Breast epithelium (tissue), 4 donors: ENCODE results near the gene MYO9B. TPM values are rescaled to one million over a fixed set of nuclear protein-coding genes. Genes with fewer than 3 reads are reported as not detected.

Source experiments
- DNase-seq, 2 donors: peaks; one replicate each; pipeline ENCODE4 v3.0.0-alpha.2; 2019; ENCODE audit warnings: low spot score in 2 of 2
- H3K27ac ChIP-seq, 2 donors: fragments of 200-600 bp; sonication (generic) in 1 of 2; one replicate each; pipeline ENCODE4 v1.5.1; 2016 to 2019; ENCODE audit warnings: mild to moderate bottlenecking in 1 of 2
- H3K27me3 ChIP-seq, 2 donors: fragments of 200-600 bp; sonication (generic) in 1 of 2; one replicate each; pipeline versions ENCODE4 v1.5.1 to v1.6.0; 2017 to 2019; ENCODE audit warnings: control low read depth in 1 of 2, mild to moderate bottlenecking in 1 of 2
- H3K36me3 ChIP-seq: fragments of 200-600 bp; one replicate; pipeline ENCODE4 v1.5.1; 2019
- H3K4me1 ChIP-seq, 2 donors: fragments of 200-600 bp; sonication (generic); one replicate each; pipeline ENCODE4 v1.5.1; 2016 to 2019; ENCODE audit warnings: control low read depth in 1 of 2
- H3K4me3 ChIP-seq, 3 donors: fragments of 200-600 bp; sonication (generic); 1 replicate in 2 of 3; 2 replicates in 1 of 3; pipeline ENCODE4 v1.5.1; 2016 to 2019; ENCODE audit warnings: mild to moderate bottlenecking in 3 of 3, moderate library complexity in 2 of 3
- H3K9me3 ChIP-seq, 2 donors: fragments of 200-600 bp; sonication (generic) in 1 of 2; one replicate each; pipeline ENCODE4 v1.5.1; 2016 to 2019; ENCODE audit warnings: control low read depth in 1 of 2
- CTCF ChIP-seq, 3 donors: fragments of 450-650 bp; IDR thresholded peaks; one replicate each; pipeline ENCODE4 v1.5.1; 2016 to 2017; ENCODE audit warnings: antibody characterized with exemption in 3 of 3, mild to moderate bottlenecking in 3 of 3, moderate library complexity in 3 of 3
- POLR2A ChIP-seq: fragments of 450-650 bp; IDR thresholded peaks from one replicate; pipeline ENCODE4 v1.6.1; 2016; ENCODE audit warnings: antibody characterized with exemption, mild to moderate bottlenecking, moderate library complexity
- POLR2AphosphoS5 ChIP-seq, 3 donors: sonication (generic); formaldehyde crosslinking; IDR thresholded peaks; one replicate each; pipeline ENCODE4 v1.6.1; 2017; ENCODE audit warnings: antibody characterized with exemption in 3 of 3
- intact Hi-C: fragments of 100-400 bp; cut with DNase I; formaldehyde crosslinking; loops from one replicate; pipeline ENCODE4 v1.15.1; 2023; ENCODE audit warnings: low total_unique reads
- total RNA-seq, 3 donors: library from RNA; depleted of rRNA; stranded (reverse); fragments of >200 nt; gene quantifications; one replicate each; pipeline ENCODE4 v1.1.0, GENCODE V29; 2016

The MYO9B gene
- total RNA-seq, 3 donors from 2014 or later = 76.0 to 79.5 (median 77.4) TPM

- Histone ChIP-seq H3K27me3 (no peaks in the 10 kb centered on the region), H3K4me1 (no peaks in the 10 kb centered on the region), H3K36me3 (no peaks in the 10 kb centered on the region), H3K9me3 (no peaks in the 10 kb centered on the region), H3K4me3 (peak within 1 kb of the TSS; percentile 57 to 75 (median 73)), H3K27ac (peak within 1 kb of the TSS; percentile 91)
- intact Hi-C loops = no loop called here
- peak; percentile 98 to 99 for DNase-seq
- TF ChIP-seq POLR2AphosphoS5 (IDR thresholded peaks at IDR 0.05) (peak; percentile 73 to 86 (median 78)), POLR2A (no peak)
These were observed 150.7 kb downstream of the MYO9B start, which contains the start of gene OCEL1 for GRCh38 chr19:17226002-17226933. Gene OCEL1, plus strand, starts transcription at chr19:17226226. Its CDS starts 22 bp downstream, at chr19:17226248.

- Histone ChIP-seq H3K27ac (peak overlapping the region in 1 of 2 donors; percentile 48), H3K4me3 (no peak overlapping the region), H3K9me3 (no peaks in the 10 kb centered on the region), H3K27me3 (no peaks in the 10 kb centered on the region), H3K36me3 (no peaks in the 10 kb centered on the region), H3K4me1 (no peaks in the 10 kb centered on the region)
- intact Hi-C loops = no loop called here
- TF ChIP-seq CTCF (IDR thresholded peaks at IDR 0.05) (no peak), POLR2A (no peak), POLR2AphosphoS5 (IDR thresholded peaks at IDR 0.05) (no peak)
- no peak for DNase-seq
These were observed 152.3 kb downstream of the MYO9B start for GRCh38 chr19:17227798-17228367.

GRCh38 chr19:17229890-17230289 is 154.3 kb downstream of the MYO9B start:
- Histone ChIP-seq H3K9me3 (no peaks in the 10 kb centered on the region), H3K4me1 (peaks cover 0 to 3% of the 10 kb centered on the region in 2 donors), H3K4me3 (no peak overlapping the region), H3K27me3 (no peaks in the 10 kb centered on the region), H3K27ac (no peak overlapping the region), H3K36me3 (no peaks in the 10 kb centered on the region)
- DNase-seq = no peak
- TF ChIP-seq POLR2A (no peak), CTCF (IDR thresholded peaks at IDR 0.05) (no peak), POLR2AphosphoS5 (IDR thresholded peaks at IDR 0.05) (no peak)
- intact Hi-C loops = no loop called here

- H3K27me3 ChIP-seq = no peaks in the 10 kb centered on the region
- intact Hi-C loops = no loop called here
- no peak for DNase-seq
- TF ChIP-seq CTCF (IDR thresholded peaks at IDR 0.05) (no peak), POLR2A (no peak), POLR2AphosphoS5 (IDR thresholded peaks at IDR 0.05) (no peak)
- no peaks in the 10 kb centered on the region for H3K36me3 ChIP-seq
- no peaks in the 10 kb centered on the region for H3K9me3 ChIP-seq
- peaks cover 0 to 7% of the 10 kb centered on the region in 2 donors for H3K4me1 ChIP-seq
- no peak overlapping the region for H3K27ac ChIP-seq
- no peak overlapping the region for H3K4me3 ChIP-seq
These were observed 156.7 kb downstream of the MYO9B start for GRCh38 chr19:17232258-17232657.

- DNase-seq = peak in 1 of 2 donors; percentile 45
- H3K27me3 ChIP-seq = no peaks in the 10 kb centered on the region
- peak overlapping the region; percentile 47 to 86 (median 56) for H3K4me3 ChIP-seq
- intact Hi-C loops = no loop called here
- TF ChIP-seq POLR2AphosphoS5 (IDR thresholded peaks at IDR 0.05) (no peak), POLR2A (no peak), CTCF (IDR thresholded peaks at IDR 0.05) (no peak)
- peaks cover 0 to 7% of the 10 kb centered on the region in 2 donors for H3K4me1 ChIP-seq
- peak overlapping the region; percentile 68 to 83 for H3K27ac ChIP-seq
- no peaks in the 10 kb centered on the region for H3K36me3 ChIP-seq
- no peaks in the 10 kb centered on the region for H3K9me3 ChIP-seq
These were observed 159.3 kb downstream of the MYO9B start for GRCh38 chr19:17234911-17235299.
